CD14-positive monocyte (primary cell): Measurements from ENCODE around the gene ZC3H10. TPM values are rescaled to one million over a fixed set of nuclear protein-coding genes. Genes with fewer than 3 reads are reported as not detected.

ENCODE experiments used
- DNase-seq, 3 donors: peaks; one replicate each; pipeline ENCODE4 v3.0.0-alpha.2; 2011 to 2022
- H2AFZ ChIP-seq: 2 replicates; pipeline ENCODE4 v1.6.0; 2012; ENCODE audit warnings: mild to moderate bottlenecking, low read depth, low read length, inconsistent platforms; ENCODE audit not compliant: insufficient read depth, poor library complexity, severe bottlenecking
- H3K27ac ChIP-seq, 2 donors: 1 replicate in 1 of 2; 2 replicates in 1 of 2; pipeline ENCODE4 v1.5.1; 2012 to 2013; ENCODE audit warnings: low read length in 2 of 2, control low read depth in 1 of 2, inconsistent platforms in 1 of 2, low read depth in 1 of 2, mild to moderate bottlenecking in 1 of 2
- H3K27me3 ChIP-seq, 2 donors: one replicate each; pipeline versions ENCODE4 v1.6.0 to v1.6.1; 2011 to 2013; ENCODE audit warnings: low read length in 2 of 2; ENCODE audit not compliant: control insufficient read depth in 2 of 2, insufficient read depth in 2 of 2
- H3K36me3 ChIP-seq, 2 donors: replicated peaks in 1 of 2; 1 replicate in 1 of 2; 2 replicates in 1 of 2; pipeline versions ENCODE4 v1.5.1 to v1.6.1; 2012 to 2013; ENCODE audit warnings: low read length in 2 of 2, control low read depth in 1 of 2, inconsistent platforms in 1 of 2, mild to moderate bottlenecking in 1 of 2; ENCODE audit not compliant: insufficient read depth in 2 of 2, control insufficient read depth in 1 of 2
- H3K4me1 ChIP-seq, 2 donors: 1 replicate in 1 of 2; 2 replicates in 1 of 2; pipeline versions ENCODE4 v1.5.1 to v1.6.1; 2012 to 2013; ENCODE audit warnings: low read length in 2 of 2, control low read depth in 1 of 2, inconsistent platforms in 1 of 2, mild to moderate bottlenecking in 1 of 2, moderate library complexity in 1 of 2; ENCODE audit not compliant: insufficient read depth in 2 of 2, control insufficient read depth in 1 of 2
- H3K4me2 ChIP-seq: replicated peaks from 2 replicates; pipeline ENCODE3; 2012; ENCODE audit warnings: low read length, moderate library complexity, mild to moderate bottlenecking; ENCODE audit not compliant: poor library complexity, severe bottlenecking; ENCODE audit errors: extremely low read depth
- H3K4me3 ChIP-seq, 3 experiments: fragments of 200-600 bp in 1 of 3; sonication (generic) in 1 of 3; replicated peaks in 1 of 3; 1 replicate in 2 of 3; 2 replicates in 1 of 3; pipeline ENCODE4 v1.5.1; 2011 to 2013; ENCODE audit warnings: low read length in 3 of 3, mild to moderate bottlenecking in 3 of 3, control low read depth in 2 of 3, low read depth in 2 of 3, inconsistent platforms in 1 of 3, moderate library complexity in 1 of 3
- H3K79me2 ChIP-seq: 2 replicates; pipeline ENCODE4 v1.6.0; 2012; ENCODE audit warnings: mild to moderate bottlenecking, control low read depth, inconsistent platforms, low read length, moderate library complexity; ENCODE audit not compliant: insufficient read depth
- H3K9ac ChIP-seq: 2 replicates; pipeline ENCODE4 v1.6.0; 2017; ENCODE audit warnings: low read length, mild to moderate bottlenecking; ENCODE audit not compliant: insufficient read depth, poor library complexity, severe bottlenecking
- H3K9me3 ChIP-seq, 2 donors: replicated peaks in 1 of 2; 1 replicate in 1 of 2; 2 replicates in 1 of 2; pipeline versions ENCODE4 v1.5.1 to v1.6.1; 2012 to 2013; ENCODE audit warnings: low read length in 2 of 2, control low read depth in 1 of 2; ENCODE audit not compliant: control insufficient read depth in 1 of 2, insufficient read depth in 1 of 2
- H4K20me1 ChIP-seq: 2 replicates; pipeline ENCODE4 v1.6.0; 2012; ENCODE audit warnings: mild to moderate bottlenecking, low read length, control low read depth, moderate library complexity; ENCODE audit not compliant: insufficient read depth
- H3K27ac Mint-ChIP-seq, 7 donors: one replicate each; pipeline ENCODE4 v1.8.0; 2020; ENCODE audit warnings: mild to moderate bottlenecking in 7 of 7, mixed read lengths in 7 of 7, moderate library complexity in 6 of 7, inconsistent platforms in 2 of 7
- H3K27me3 Mint-ChIP-seq, 3 donors: one replicate each; pipeline ENCODE4 v1.8.0; 2021 to 2022; ENCODE audit warnings: low read depth in 3 of 3, mild to moderate bottlenecking in 3 of 3, mixed read lengths in 3 of 3, moderate library complexity in 3 of 3, inconsistent platforms in 1 of 3
- H3K36me3 Mint-ChIP-seq, 2 donors: one replicate each; pipeline ENCODE4 v1.8.0; 2020; ENCODE audit warnings: mixed read lengths in 2 of 2, inconsistent platforms in 1 of 2, mild to moderate bottlenecking in 1 of 2
- H3K4me1 Mint-ChIP-seq: one replicate; pipeline ENCODE4 v1.8.0; 2020; ENCODE audit warnings: mild to moderate bottlenecking, mixed read lengths
- H3K4me3 Mint-ChIP-seq, 2 donors: one replicate each; pipeline ENCODE4 v1.8.0; 2020; ENCODE audit warnings: mild to moderate bottlenecking in 2 of 2, mixed read lengths in 2 of 2, moderate library complexity in 1 of 2
- H3K9me3 Mint-ChIP-seq, 7 donors: one replicate each; pipeline ENCODE4 v1.8.0; 2020 to 2022; ENCODE audit warnings: mixed read lengths in 7 of 7, mild to moderate bottlenecking in 6 of 7, moderate library complexity in 6 of 7, inconsistent platforms in 2 of 7
- WGBS: methylation state at CpG from one replicate; pipeline ENCODE4 v1.1.5; 2013; ENCODE audit warnings: missing lambda C conversion rate; ENCODE audit not compliant: insufficient coverage; 5-methylcytosine and 5-hydroxymethylcytosine counted together
- intact Hi-C, 2 donors: fragments of 100-400 bp; cut with micrococcal nuclease; formaldehyde crosslinking; loops; one replicate each; pipeline versions ENCODE4 v1.15.0 to v1.15.1; 2023
- polyA plus RNA-seq, 3 donors: library from polyadenylated mRNA; depleted of rRNA in 1 of 3; unstranded in 2 of 3; stranded (reverse) in 1 of 3; fragments of 300-500 nt in 2 of 3; fragments of >200 nt in 1 of 3; fragmentation: Illumina TruSeq in 2 of 3; gene quantifications; 1 replicate in 2 of 3; 2 replicates in 1 of 3; pipeline ENCODE4 v1.2.3, GENCODE V29; 2012 to 2021
- TF ChIP-seq, protein P1 (sequence below): fragments of 200-600 bp; IDR thresholded peaks from one replicate; pipeline ENCODE4 v1.8.0; 2022; ENCODE audit warnings: antibody characterized with exemption, mild to moderate bottlenecking

The ZC3H10 gene
- polyA plus RNA-seq, 3 donors: 1.7 to 3.1 (median 1.8) TPM

DNA sequence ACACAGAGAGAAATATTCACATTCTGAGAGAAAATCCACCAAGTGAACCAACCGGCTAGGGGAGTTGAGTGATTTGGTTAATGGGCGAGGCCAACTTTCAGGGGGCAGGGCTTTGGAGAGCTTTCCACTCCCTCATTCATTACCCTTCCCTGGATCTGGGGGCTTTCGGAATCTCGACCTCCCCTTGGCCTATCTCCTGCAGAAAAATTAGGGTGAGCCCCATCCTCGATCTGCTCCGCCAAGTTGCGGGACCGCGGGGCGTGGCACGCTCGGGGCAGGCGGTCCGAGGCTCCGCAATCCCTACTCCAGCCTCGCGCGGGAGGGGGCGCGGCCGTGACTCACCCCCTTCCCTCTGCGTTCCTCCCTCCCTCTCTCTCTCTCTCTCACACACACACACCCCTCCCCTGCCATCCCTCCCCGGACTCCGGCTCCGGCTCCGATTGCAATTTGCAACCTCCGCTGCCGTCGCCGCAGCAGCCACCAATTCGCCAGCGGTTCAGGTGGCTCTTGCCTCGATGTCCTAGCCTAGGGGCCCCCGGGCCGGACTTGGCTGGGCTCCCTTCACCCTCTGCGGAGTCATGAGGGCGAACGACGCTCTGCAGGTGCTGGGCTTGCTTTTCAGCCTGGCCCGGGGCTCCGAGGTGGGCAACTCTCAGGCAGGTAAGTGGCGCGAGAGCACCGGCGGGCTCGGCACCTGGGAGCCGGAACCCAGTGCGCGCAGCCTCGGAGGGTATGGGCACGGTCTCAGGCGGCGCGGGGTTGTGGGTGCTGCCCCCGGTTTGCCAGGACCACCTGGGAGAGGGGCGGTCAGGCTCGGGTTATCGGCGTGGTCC is 38.1 kb upstream of the ZC3H10 start, which contains the start of gene ERBB3:
Gene ERBB3, plus strand, starts transcription at position 443 of the 833 bp plus-strand sequence. Its CDS starts 136 bp downstream, at position 579.
- H3K36me3 ChIP-seq: no peaks in the 10 kb centered on the region
- H3K79me2 ChIP-seq: no peaks in the 10 kb centered on the region
- H3K9me3 Mint-ChIP-seq: peaks cover 0 to 5% (median 0%) of the 10 kb centered on the region in 7 donors
- DNase-seq: peak; percentile 66 to 80 (median 80)
- H3K4me2 ChIP-seq: peak within 1 kb of the TSS; percentile 76
- TF ChIP-seq, protein P1, sequence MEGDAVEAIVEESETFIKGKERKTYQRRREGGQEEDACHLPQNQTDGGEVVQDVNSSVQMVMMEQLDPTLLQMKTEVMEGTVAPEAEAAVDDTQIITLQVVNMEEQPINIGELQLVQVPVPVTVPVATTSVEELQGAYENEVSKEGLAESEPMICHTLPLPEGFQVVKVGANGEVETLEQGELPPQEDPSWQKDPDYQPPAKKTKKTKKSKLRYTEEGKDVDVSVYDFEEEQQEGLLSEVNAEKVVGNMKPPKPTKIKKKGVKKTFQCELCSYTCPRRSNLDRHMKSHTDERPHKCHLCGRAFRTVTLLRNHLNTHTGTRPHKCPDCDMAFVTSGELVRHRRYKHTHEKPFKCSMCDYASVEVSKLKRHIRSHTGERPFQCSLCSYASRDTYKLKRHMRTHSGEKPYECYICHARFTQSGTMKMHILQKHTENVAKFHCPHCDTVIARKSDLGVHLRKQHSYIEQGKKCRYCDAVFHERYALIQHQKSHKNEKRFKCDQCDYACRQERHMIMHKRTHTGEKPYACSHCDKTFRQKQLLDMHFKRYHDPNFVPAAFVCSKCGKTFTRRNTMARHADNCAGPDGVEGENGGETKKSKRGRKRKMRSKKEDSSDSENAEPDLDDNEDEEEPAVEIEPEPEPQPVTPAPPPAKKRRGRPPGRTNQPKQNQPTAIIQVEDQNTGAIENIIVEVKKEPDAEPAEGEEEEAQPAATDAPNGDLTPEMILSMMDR: no peak
- H3K27me3 ChIP-seq: peaks cover 6 to 36% of the 10 kb centered on the region in 2 donors
- H3K4me1 Mint-ChIP-seq: peaks cover 19% of the 10 kb centered on the region
- H3K27ac Mint-ChIP-seq: peak within 1 kb of the TSS in 3 of 7 donors; percentile 13 to 63 (median 37)
- no peaks in the 10 kb centered on the region for H3K9me3 ChIP-seq
- peak within 1 kb of the TSS; percentile 84 to 93 for H3K4me3 Mint-ChIP-seq
- peaks cover 3 to 5% of the 10 kb centered on the region in 2 donors for H3K36me3 Mint-ChIP-seq
- H3K27ac ChIP-seq: no peak within 1 kb of the TSS
- H3K27me3 Mint-ChIP-seq: peaks cover 29 to 57% (median 44%) of the 10 kb centered on the region in 3 donors
- peak within 1 kb of the TSS; percentile 9 for H3K9ac ChIP-seq
- peaks cover 20 to 21% of the 10 kb centered on the region in 2 donors for H3K4me1 ChIP-seq
- H3K4me3 ChIP-seq: peak within 1 kb of the TSS; percentile 24 to 79 (median 47)
- intact Hi-C loops: no loop called here
- H2AFZ ChIP-seq: peak within 1 kb of the TSS; percentile 84
- H4K20me1 ChIP-seq: no peaks in the 10 kb centered on the region
- WGBS: 1% methylated on average over 50 of the region's 59 CpGs

DNA sequence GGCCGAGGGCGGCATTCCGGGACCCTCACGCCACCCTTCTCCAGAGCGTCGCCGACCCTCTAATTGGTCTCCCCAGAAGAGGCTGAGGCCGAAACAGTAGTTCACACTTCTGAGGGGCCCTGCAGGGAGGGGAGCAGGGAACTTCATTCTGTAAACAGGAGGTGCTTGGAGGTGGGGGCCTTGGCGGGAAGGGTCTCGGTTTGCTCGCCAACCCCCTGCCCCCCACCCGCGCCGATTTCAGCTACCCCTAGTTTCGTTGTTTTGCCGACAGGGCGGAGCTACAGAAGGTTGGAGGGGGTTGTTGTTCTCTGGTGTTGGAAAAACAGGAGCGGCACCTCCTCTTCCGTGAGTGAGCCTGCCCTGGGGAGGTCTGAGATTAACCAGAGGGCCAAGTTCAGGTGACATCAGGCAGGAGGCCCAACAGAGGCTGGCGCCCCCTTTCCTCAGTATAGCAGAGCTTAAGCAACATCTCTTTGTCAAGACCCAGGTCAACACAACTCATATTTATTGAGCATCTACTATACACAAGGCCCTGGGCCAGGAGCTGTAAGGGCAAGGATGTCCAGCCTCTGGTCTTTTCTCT is 37.4 kb upstream of the ZC3H10 start:
- no peak overlapping the region for H3K27ac Mint-ChIP-seq
- H3K36me3 Mint-ChIP-seq: peaks cover 3 to 5% of the 10 kb centered on the region in 2 donors
- Histone ChIP-seq H3K27me3 (peaks cover 6 to 36% of the 10 kb centered on the region in 2 donors), H3K9ac (peak overlapping the region; percentile 9), H3K27ac (no peak overlapping the region), H3K9me3 (no peaks in the 10 kb centered on the region), H3K36me3 (no peaks in the 10 kb centered on the region), H3K79me2 (no peaks in the 10 kb centered on the region), H3K4me3 (peak overlapping the region in 1 of 3 experiments; percentile 79), H4K20me1 (no peaks in the 10 kb centered on the region), H3K4me2 (peak overlapping the region; percentile 76), H3K4me1 (peaks cover 20 to 21% of the 10 kb centered on the region in 2 donors), H2AFZ (peak overlapping the region; percentile 84)
- peaks cover 29 to 57% (median 44%) of the 10 kb centered on the region in 3 donors for H3K27me3 Mint-ChIP-seq
- H3K4me3 Mint-ChIP-seq: peak overlapping the region; percentile 84 to 93
- no peak for DNase-seq
- TF ChIP-seq, protein P1: no peak
- peaks cover 19% of the 10 kb centered on the region for H3K4me1 Mint-ChIP-seq
- WGBS: 34% methylated on average over 12 of the region's 20 CpGs
- intact Hi-C loops: no loop called here
- H3K9me3 Mint-ChIP-seq: peaks cover 0 to 5% (median 0%) of the 10 kb centered on the region in 7 donors
